ENCODE measurements around the gene LYPD1.

LYPD1 gene

GRCh38 chr2:132668189-132668823 lies 1.7 kb downstream of the LYPD1 start:
- no peak for DNase-seq (ENCODE audit: low read depth)

DNA sequence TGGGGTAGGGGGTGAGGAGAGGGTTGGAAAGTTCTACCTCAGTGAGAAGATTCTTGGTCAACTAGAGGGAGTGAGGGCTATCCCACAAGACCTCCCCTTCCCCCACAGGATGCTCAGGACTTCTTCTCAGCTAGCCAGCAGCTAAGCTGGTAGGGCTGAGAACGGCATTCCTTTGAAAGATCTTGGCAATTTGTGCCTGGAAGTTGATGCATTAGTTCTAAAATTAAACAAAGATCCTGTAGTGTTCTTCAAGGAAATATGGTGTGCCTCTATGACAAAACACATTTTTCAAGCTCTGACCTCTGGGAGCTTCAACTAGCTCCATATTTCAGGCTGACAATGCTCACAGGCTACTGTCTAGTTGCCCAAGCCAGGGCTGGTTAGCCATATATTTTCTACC lies 2.3 kb downstream of the LYPD1 start:
- no peak for DNase-seq (ENCODE audit: low read depth)

GRCh38 chr2:132665401-132666140 lies 4.4 kb downstream of the LYPD1 start:
- DNase-seq (ENCODE audit: low read depth), result no peak

DNA sequence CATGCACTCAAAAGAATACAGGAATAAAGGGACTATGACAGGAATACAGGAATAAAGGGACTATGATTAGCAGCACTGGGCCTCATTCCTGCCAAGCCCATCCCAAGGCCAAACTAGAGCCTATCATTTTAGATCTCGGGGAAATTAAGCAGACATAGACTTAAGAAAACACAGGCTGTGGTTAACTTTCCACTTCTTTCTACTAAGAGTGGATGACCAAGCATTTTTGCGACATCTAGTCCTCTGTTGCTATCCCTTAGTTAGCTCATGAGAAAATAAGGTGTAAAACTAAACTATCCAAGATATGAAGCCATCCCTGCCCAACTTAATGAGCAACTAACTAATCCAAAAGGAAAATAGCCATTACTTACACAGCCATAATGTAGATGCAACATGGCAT lies 5.9 kb downstream of the LYPD1 start:
- DNase-seq (ENCODE audit: low read depth), result no peak

DNA sequence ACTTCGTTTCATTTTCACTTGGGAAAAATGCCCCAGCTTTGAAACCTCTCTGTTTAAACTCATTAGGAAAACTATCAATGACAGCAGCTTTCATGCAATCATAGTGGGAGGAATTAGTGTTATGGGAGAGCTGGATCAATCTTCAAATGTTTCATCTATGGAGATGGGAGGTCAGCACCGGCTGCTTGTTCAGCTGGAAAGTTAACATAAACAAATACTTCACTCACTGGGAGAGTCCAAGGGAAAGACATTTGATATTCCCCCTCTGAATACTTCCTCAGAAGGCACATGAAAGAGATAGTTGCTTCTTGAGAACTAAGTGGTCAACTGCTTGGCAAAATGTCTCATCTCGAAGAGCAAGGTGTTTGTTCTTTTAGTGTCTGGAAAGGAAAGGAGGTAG lies 7.3 kb downstream of the LYPD1 start:
- no peak for DNase-seq (ENCODE audit: low read depth)

DNA sequence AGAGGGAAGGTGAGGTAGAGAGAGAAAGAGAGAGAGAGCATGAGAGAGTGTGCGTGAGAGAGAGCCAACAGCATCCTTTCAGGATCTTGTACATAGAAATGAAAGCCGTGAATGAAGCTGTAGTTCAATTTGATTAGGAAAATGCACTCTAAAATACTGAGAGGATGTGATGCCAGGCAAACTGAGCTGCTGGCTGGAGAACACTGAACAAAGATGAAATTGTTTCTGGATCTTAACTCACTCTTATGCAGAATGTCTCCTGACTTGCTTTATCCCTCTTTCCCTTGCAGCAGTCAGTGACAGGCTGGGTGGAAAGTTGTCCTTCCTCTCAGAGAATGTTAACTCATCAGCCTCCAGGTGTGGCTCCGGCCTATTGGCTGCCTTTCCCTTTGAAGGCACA lies 10.7 kb downstream of the LYPD1 start:
- DNase-seq (ENCODE audit: low read depth), result no peak

GRCh38 chr2:132656266-132656975 lies 13.6 kb downstream of the LYPD1 start:
- DNase-seq (ENCODE audit: low read depth), result no peak

- no peak for DNase-seq (ENCODE audit: low read depth)
These were observed 15.0 kb downstream of the LYPD1 start for GRCh38 chr2:132654968-132655367.

DNA sequence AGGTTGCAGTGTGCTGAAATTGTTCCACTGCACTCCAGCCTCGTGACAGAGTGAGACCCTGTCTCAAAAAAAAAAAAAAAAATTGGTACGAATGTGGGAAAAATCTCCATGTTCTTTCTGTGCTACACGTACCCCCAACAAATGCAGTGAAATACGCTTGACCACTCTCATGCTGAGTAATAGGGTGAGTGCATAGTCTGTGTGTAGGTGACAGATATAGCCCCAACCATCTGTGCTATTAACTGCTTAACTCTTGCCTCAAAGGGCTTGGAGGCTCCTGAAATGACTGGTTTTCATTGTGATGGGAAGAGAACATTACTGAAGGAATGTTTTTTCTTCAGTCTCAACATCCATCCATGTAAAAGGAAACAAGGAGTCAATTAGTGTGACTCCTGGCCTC lies 15.7 kb downstream of the LYPD1 start:
- no peak for DNase-seq (ENCODE audit: low read depth)

GRCh38 chr2:132652474-132652873 lies 17.5 kb downstream of the LYPD1 start:
- DNase-seq (ENCODE audit: low read depth), result no peak

DNA sequence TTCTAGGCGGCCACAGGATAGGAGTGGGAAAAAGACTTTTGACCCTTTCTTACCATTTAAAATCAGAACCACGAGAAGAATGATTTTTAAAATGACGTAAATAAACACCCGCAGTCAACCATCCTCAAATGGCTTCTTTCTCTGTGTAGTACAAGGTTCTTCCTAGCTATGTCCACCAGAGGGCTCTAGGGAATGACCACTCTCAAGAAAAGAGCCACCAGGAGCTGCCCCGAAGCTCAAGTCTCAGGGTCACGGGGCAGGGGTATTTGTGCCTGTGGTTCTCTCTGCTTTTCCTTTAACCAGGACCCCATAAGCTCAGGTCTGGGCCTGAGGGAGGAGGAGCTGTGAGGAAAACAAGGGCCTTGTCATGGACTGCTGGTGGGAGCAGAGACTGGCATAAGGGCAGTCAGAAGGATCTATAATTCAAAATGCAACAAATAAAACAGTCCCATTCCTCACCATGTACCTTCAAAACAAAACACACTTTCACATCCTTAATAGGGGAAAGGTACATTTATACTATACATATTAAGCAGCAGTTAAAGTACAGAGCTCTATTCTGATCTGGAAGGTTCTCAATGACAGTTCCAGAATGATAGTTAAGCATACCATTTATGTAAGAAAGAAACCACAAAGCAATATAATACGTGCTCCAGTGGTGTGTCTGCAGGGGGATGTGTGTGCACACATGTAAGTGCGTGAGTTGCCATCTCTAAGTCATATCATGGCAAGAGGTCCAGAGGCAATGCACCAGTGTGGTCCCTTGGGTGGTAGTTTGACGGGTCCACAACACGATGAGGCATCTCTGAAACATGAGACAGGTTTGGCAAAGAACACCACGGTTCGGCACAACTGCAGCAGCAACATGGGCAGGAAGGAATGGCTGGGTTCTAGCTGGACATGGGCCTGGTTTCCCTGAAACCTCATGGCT lies 18.6 kb downstream of the LYPD1 start:
- no peak for DNase-seq (ENCODE audit: low read depth)

DNA sequence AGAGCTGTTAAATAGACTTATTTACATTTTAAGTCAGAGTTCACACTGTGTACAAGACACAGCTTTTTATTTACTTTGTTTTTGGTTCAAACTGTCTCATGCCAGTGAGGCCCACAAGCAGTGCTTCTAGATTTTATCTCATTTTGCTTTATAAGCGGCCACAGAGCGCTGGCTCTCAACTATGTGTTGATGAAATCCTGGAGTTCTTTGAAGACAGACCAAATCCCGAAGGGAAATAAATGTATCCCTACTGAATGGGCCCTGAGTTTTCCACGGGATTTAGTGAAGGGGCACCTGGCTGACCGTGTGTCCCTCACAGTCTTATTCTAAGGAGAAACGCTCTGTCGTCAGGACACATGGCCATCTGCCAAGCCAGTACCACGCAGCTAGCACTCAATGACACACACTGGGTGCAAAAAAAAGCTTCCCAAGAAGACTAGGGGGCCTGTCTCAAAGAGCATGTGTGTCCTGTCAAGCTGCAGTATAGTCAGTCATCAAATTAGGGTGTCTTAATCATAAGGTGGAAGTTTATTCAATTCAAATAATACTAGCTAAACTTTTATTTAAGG lies 23.4 kb downstream of the LYPD1 start:
- DNase-seq (ENCODE audit: low read depth), result no peak

GRCh38 chr2:132645722-132646539 lies 24.1 kb downstream of the LYPD1 start:
- DNase-seq (ENCODE audit: low read depth), result no peak

- no peak for DNase-seq (ENCODE audit: low read depth)
These were observed 24.8 kb downstream of the LYPD1 start for GRCh38 chr2:132645176-132645575.

DNA sequence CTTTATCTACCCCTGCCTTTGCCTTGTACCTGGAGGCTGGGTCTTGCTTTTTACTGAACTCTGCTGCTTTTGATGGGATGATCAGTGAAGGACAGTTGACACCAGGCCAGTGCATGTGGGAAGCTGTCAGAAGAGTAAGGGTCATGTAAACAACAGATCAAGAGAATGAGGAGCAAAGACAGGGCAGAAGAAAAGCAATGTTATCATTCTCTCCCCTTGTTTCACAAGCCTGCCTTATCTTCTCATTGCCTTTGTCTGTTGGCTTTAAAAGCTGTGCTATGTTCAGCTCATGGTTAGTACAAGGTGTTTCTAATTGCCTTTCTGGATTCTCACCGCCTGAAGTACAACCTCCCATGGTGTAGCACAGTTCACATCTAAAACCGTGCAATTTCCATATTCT lies 27.6 kb downstream of the LYPD1 start:
- DNase-seq (ENCODE audit: low read depth), result no peak

GRCh38 chr2:132641819-132642218 lies 28.2 kb downstream of the LYPD1 start:
- DNase-seq (ENCODE audit: low read depth), result no peak

- DNase-seq (ENCODE audit: low read depth), result no peak
These were observed 29.9 kb downstream of the LYPD1 start for GRCh38 chr2:132640116-132640515.

DNA sequence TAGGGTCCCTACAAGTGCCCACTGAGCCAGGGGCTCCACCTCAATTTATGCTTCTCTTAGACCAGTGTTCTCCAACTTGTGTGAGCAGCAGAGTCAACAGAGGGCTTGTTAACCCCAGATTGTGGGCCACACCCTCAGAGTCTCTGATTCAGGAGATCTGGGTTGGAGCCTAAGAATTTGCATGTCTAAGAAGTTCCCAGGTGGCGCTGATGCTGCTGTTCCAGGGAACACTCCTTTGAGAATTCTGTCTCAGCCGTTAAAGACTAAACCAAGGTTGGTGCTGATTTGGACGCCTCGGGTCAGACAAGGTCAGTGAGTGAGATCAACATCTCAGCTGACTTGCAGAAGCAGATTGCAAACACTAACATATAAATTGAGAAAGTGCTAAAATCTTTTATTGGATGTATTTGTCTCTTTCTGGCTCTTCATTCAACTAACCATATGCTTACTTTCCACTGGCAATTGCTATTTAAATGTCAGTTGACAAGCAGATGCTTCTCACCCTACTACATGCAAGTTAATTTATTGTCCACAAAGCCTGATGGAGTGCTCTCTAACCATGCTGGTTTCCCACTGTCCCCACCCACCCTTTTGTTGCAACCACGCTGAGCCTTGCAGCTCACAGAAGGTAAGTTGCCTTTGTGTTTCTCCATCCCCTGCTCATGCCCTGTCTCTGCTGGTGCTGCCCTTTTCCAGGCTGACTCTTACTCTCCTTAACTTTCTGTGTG lies 31.5 kb downstream of the LYPD1 start:
- no peak for DNase-seq (ENCODE audit: low read depth)

- DNase-seq (ENCODE audit: low read depth), result no peak
These were observed 33.7 kb downstream of the LYPD1 start for GRCh38 chr2:132636346-132636745.

DNA sequence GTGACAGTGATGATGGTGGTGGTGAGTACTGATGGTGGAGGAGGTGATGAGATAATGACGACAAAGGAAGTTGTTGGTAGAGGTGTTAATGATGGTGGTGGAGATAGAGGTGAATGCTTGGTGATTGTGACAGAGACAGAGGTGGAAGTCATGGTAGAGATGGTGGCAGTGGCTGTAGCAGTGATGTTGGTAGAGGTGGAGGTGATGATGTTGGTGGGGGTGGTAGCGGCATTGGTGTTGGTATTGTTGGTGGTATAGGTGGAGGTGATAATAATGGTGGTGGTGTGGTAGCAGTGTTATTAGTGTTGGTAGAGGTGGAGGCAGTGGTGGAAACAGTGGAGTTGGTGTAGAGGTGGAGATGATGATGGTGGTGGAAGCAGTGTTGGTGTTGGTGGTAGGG lies 36.4 kb downstream of the LYPD1 start:
- DNase-seq (ENCODE audit: low read depth), result no peak

All from HS-27A (cell line).